Choroid plexus epithelial cell (primary cell): ENCODE data around the gene CCNF.
"Not testable (repeated sequence)": the region's sequence is repeated elsewhere in the genome, so short reads cannot be mapped to it uniquely, and the experiment has no call there.

Experiments used
- DNase-seq: peaks from one replicate; pipeline ENCODE4 v3.0.0-alpha.2; 2010; ENCODE audit warnings: low read depth
- H3K4me3 ChIP-seq: 2 replicates; pipeline ENCODE4 v1.5.1; 2011; ENCODE audit warnings: low read depth, mild to moderate bottlenecking, control low read depth, low read length, moderate library complexity
- CTCF ChIP-seq: conservative IDR thresholded peaks from 2 replicates; pipeline ENCODE4 v1.5.1; 2011; ENCODE audit warnings: low read depth, mild to moderate bottlenecking, control low read depth, inconsistent platforms, low read length, moderate library complexity

The CCNF gene

GRCh38 chr16:2428784-2429033, 538 bp upstream of the CCNF start:
- DNase-seq: no peak
- peak overlapping the region; percentile 84 for H3K4me3 ChIP-seq
- TF ChIP-seq CTCF: no peak

- TF ChIP-seq CTCF: peak; percentile 42
- H3K4me3 ChIP-seq: peak overlapping the region; percentile 87
- peak; percentile 47 for DNase-seq
These were observed 770 bp downstream of the CCNF start for GRCh38 chr16:2429771-2430663.

GRCh38 chr16:2432286-2432685, 3.0 kb downstream of the CCNF start:
- peak; percentile 29 for TF ChIP-seq CTCF
- no peak overlapping the region for H3K4me3 ChIP-seq
- no peak for DNase-seq

GRCh38 chr16:2432801-2433505, 3.7 kb downstream of the CCNF start:
- no peak for TF ChIP-seq CTCF
- H3K4me3 ChIP-seq: no peak overlapping the region
- DNase-seq: no peak

GRCh38 chr16:2435236-2435635, 6.0 kb downstream of the CCNF start:
- DNase-seq: not testable (repeated sequence)

GRCh38 chr16:2436110-2436509, 6.9 kb downstream of the CCNF start:
- no peak for DNase-seq
- no peak for TF ChIP-seq CTCF
- H3K4me3 ChIP-seq: no peak overlapping the region

More at GRCh38 chr16:2435236-2435635, 6.0 kb downstream of the CCNF start:
- not testable (repeated sequence) for H3K4me3 ChIP-seq

GRCh38 chr16:2437032-2437790, 8.0 kb downstream of the CCNF start:
- DNase-seq: no peak
- no peak overlapping the region for H3K4me3 ChIP-seq

More at GRCh38 chr16:2437032-2437790, 8.0 kb downstream of the CCNF start:
- TF ChIP-seq CTCF: no peak
